ENCODE measurements around the gene GRID2. TPM values are rescaled to one million over a fixed set of nuclear protein-coding genes. Genes with fewer than 3 reads are reported as not detected.

GRID2 gene
- total RNA-seq, 1 donor, result not detected

DNA sequence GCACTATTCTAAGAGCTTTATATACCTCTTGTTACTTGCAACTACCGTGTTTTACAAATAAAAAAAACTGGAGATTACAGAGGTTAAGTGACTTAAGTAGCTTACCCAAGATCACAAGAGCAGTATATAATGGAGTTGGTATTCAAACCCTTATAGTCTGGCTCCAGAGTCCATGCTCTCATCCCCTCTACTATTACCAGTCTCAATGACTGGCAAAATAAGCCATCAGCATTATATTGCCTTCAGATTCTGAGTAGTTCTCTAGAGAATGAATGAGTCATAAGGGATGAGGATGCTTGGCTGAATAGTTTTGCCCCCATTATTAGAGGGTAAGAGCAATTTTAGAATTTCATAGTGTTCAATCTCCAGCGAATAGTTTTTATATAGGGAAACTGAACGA is 1354.7 kb downstream of the GRID2 start:
- H4K20me1 ChIP-seq (ENCODE audit: insufficient read depth, low read length), result no peaks in the 10 kb centered on the region
- no peak for DNase-seq (ENCODE audit: insufficient read length, low spot score, missing footprints)
- H3K36me3 ChIP-seq (ENCODE audit: insufficient read depth, low read length), result no peaks in the 10 kb centered on the region
- H3K79me2 ChIP-seq (ENCODE audit: insufficient read depth, low read length), result no peaks in the 10 kb centered on the region
- no peak overlapping the region for H3K4me3 ChIP-seq (ENCODE audit: insufficient read depth, low read length)
- TF ChIP-seq, protein P1, sequence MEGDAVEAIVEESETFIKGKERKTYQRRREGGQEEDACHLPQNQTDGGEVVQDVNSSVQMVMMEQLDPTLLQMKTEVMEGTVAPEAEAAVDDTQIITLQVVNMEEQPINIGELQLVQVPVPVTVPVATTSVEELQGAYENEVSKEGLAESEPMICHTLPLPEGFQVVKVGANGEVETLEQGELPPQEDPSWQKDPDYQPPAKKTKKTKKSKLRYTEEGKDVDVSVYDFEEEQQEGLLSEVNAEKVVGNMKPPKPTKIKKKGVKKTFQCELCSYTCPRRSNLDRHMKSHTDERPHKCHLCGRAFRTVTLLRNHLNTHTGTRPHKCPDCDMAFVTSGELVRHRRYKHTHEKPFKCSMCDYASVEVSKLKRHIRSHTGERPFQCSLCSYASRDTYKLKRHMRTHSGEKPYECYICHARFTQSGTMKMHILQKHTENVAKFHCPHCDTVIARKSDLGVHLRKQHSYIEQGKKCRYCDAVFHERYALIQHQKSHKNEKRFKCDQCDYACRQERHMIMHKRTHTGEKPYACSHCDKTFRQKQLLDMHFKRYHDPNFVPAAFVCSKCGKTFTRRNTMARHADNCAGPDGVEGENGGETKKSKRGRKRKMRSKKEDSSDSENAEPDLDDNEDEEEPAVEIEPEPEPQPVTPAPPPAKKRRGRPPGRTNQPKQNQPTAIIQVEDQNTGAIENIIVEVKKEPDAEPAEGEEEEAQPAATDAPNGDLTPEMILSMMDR (IDR thresholded peaks at IDR 0.05; ENCODE audit: extremely low read depth, low read depth, low read length), result no peak
- no peaks in the 10 kb centered on the region for H3K27me3 ChIP-seq (ENCODE audit: insufficient read depth, low read length)
- no peaks in the 10 kb centered on the region for H3K4me1 ChIP-seq (ENCODE audit: insufficient read depth, low read length)
- H2AFZ ChIP-seq (ENCODE audit: low read length), result no peak overlapping the region
- no peak overlapping the region for H3K27ac ChIP-seq (ENCODE audit: low read depth, low read length)
- H3K9me3 ChIP-seq (ENCODE audit: low read depth, low read length), result no peaks in the 10 kb centered on the region
- no peak overlapping the region for H3K4me2 ChIP-seq (ENCODE audit: insufficient read depth, low read length)

DNA sequence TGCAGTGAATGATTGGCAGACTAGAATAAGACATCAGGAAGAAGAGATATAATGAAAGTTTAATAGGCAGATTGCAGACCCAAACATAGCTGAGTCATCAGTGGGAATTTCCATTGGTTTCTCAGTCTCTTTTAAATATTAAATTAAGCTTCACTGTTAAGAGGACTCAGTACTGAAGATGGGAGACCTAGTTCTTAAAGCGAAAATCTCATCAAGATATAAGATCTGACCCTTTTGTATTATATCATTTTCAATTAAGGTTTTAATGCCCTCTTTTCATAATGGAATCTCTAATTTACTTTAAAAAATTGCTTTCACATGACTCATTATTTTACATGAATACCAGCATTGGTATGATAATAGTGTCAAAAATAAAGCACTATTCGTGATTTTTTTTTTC is 1355.9 kb downstream of the GRID2 start:
- no peak for DNase-seq (ENCODE audit: insufficient read length, low spot score, missing footprints)
- H3K36me3 ChIP-seq (ENCODE audit: insufficient read depth, low read length), result no peaks in the 10 kb centered on the region
- H3K4me1 ChIP-seq (ENCODE audit: insufficient read depth, low read length), result no peaks in the 10 kb centered on the region

DNA sequence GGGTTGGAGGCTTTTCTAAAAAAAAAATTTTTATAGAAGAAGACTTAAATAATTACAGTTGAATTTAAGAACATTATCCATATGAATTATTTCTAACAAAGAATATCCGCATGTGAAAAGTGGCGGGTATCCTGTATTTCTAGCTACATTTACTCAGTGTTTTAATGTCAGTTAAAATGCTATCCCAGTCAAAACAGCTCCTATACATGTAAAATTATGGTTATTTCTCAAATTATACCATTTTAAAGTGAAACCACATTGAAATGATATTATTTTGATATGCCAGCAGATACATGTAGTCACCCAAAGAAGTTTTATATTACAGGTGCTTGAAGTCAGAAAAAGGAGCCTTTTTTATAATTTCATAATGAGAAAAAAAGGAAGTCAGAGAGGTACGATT is 1356.3 kb downstream of the GRID2 start:
- no peak for DNase-seq (ENCODE audit: insufficient read length, low spot score, missing footprints)
- Histone ChIP-seq H3K27me3 (ENCODE audit: insufficient read depth, low read length) (no peaks in the 10 kb centered on the region), H3K79me2 (ENCODE audit: insufficient read depth, low read length) (no peaks in the 10 kb centered on the region), H3K9me3 (ENCODE audit: low read depth, low read length) (no peaks in the 10 kb centered on the region), H3K27ac (ENCODE audit: low read depth, low read length) (no peak overlapping the region), H3K4me2 (ENCODE audit: insufficient read depth, low read length) (no peak overlapping the region), H3K4me3 (ENCODE audit: insufficient read depth, low read length) (no peak overlapping the region), H2AFZ (ENCODE audit: low read length) (no peak overlapping the region), H3K36me3 (ENCODE audit: insufficient read depth, low read length) (no peaks in the 10 kb centered on the region), H4K20me1 (ENCODE audit: insufficient read depth, low read length) (no peaks in the 10 kb centered on the region), H3K4me1 (ENCODE audit: insufficient read depth, low read length) (no peaks in the 10 kb centered on the region)
- TF ChIP-seq, protein P1 (IDR thresholded peaks at IDR 0.05; ENCODE audit: extremely low read depth, low read depth, low read length), result no peak

More for the DNA sequence above, 1355.9 kb downstream of the GRID2 start:
- Histone ChIP-seq H4K20me1 (ENCODE audit: insufficient read depth, low read length) (no peaks in the 10 kb centered on the region), H3K4me3 (ENCODE audit: insufficient read depth, low read length) (no peak overlapping the region), H3K4me2 (ENCODE audit: insufficient read depth, low read length) (no peak overlapping the region), H3K9me3 (ENCODE audit: low read depth, low read length) (no peaks in the 10 kb centered on the region), H2AFZ (ENCODE audit: low read length) (no peak overlapping the region), H3K27ac (ENCODE audit: low read depth, low read length) (no peak overlapping the region), H3K27me3 (ENCODE audit: insufficient read depth, low read length) (no peaks in the 10 kb centered on the region), H3K79me2 (ENCODE audit: insufficient read depth, low read length) (no peaks in the 10 kb centered on the region)
- TF ChIP-seq, protein P1 (IDR thresholded peaks at IDR 0.05; ENCODE audit: extremely low read depth, low read depth, low read length), result no peak

DNA sequence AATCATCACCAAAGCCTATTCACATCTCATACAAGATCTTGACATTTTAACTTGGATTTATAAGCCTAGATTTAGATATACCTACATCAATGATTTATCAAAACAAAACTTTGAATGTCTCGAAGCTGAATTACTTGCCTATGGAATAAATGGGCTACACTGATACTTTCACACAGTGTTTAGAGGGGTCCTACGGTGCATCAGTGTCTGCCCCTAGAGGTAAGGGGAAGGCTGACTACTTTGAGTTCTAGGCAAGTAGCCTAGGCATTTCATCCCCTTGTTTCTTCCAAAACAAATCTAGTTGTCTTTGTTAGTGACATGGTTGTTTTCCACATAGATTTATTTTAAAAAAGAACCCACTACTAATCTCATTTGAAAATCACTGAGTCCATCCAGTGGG is 1366.7 kb downstream of the GRID2 start:
- Histone ChIP-seq H3K4me2 (ENCODE audit: insufficient read depth, low read length) (no peak overlapping the region), H3K27me3 (ENCODE audit: insufficient read depth, low read length) (no peaks in the 10 kb centered on the region), H3K36me3 (ENCODE audit: insufficient read depth, low read length) (no peaks in the 10 kb centered on the region), H3K79me2 (ENCODE audit: insufficient read depth, low read length) (no peaks in the 10 kb centered on the region), H3K4me3 (ENCODE audit: insufficient read depth, low read length) (no peak overlapping the region), H4K20me1 (ENCODE audit: insufficient read depth, low read length) (no peaks in the 10 kb centered on the region), H3K27ac (ENCODE audit: low read depth, low read length) (no peak overlapping the region), H3K4me1 (ENCODE audit: insufficient read depth, low read length) (no peaks in the 10 kb centered on the region), H2AFZ (ENCODE audit: low read length) (no peak overlapping the region), H3K9me3 (ENCODE audit: low read depth, low read length) (no peaks in the 10 kb centered on the region)
- DNase-seq (ENCODE audit: insufficient read length, low spot score, missing footprints), result no peak
- TF ChIP-seq, protein P1 (IDR thresholded peaks at IDR 0.05; ENCODE audit: extremely low read depth, low read depth, low read length), result no peak
